DOHH2 (cell line): ENCODE data around the gene FPR2.
"Not testable (repeated sequence)": the region's sequence is repeated elsewhere in the genome, so short reads cannot be mapped to it uniquely, and the experiment has no call there.

Experiments
- H3F3A ChIP-seq: fragments of 200-600 bp; sonication (generic), shearing (Covaris generic); 2 replicates; pipeline ENCODE4 v1.6.0; 2016; ENCODE audit warnings: antibody characterized with exemption, mild to moderate bottlenecking; ENCODE audit not compliant: control insufficient read depth, insufficient read depth
- H3K27ac ChIP-seq: fragments of 200-600 bp; sonication (generic); 2 replicates; pipeline ENCODE4 v1.5.1; 2014; ENCODE audit warnings: low read depth, mild to moderate bottlenecking, low read length, moderate library complexity
- H3K27me3 ChIP-seq: fragments of 200-600 bp; sonication (generic); 2 replicates; pipeline ENCODE4 v1.6.1; 2014; ENCODE audit warnings: mild to moderate bottlenecking, low read length, mixed read lengths; ENCODE audit not compliant: control insufficient read depth
- H3K36me3 ChIP-seq: fragments of 200-600 bp; sonication (generic); 2 replicates; pipeline ENCODE4 v1.6.1; 2014; ENCODE audit warnings: mild to moderate bottlenecking, low read length, moderate library complexity, mixed read lengths; ENCODE audit not compliant: control insufficient read depth
- H3K4me1 ChIP-seq: fragments of 200-600 bp; sonication (generic); 2 replicates; pipeline ENCODE4 v1.6.1; 2014; ENCODE audit warnings: mild to moderate bottlenecking, low read length, mixed read lengths; ENCODE audit not compliant: control insufficient read depth
- H3K4me2 ChIP-seq: fragments of 200-600 bp; sonication (generic); 2 replicates; pipeline ENCODE4 v1.6.0; 2014; ENCODE audit warnings: mild to moderate bottlenecking, low read length, moderate library complexity
- H3K4me3 ChIP-seq: fragments of 200-600 bp; sonication (generic); 2 replicates; pipeline ENCODE4 v1.5.1; 2014; ENCODE audit warnings: mild to moderate bottlenecking, low read length, mixed read lengths
- H3K79me2 ChIP-seq: fragments of 200-600 bp; sonication (generic); 2 replicates; pipeline ENCODE4 v1.6.1; 2014; ENCODE audit warnings: mild to moderate bottlenecking, low read length, mixed read lengths; ENCODE audit not compliant: control insufficient read depth
- H3K9me2 ChIP-seq: fragments of 200-600 bp; sonication (generic); replicated peaks from 2 replicates; pipeline ENCODE4 v1.6.1; 2014; ENCODE audit warnings: mild to moderate bottlenecking, low read length, mixed read lengths; ENCODE audit not compliant: control insufficient read depth
- H3K9me3 ChIP-seq: fragments of 200-600 bp; sonication (generic); 2 replicates; pipeline ENCODE4 v1.6.1; 2014; ENCODE audit warnings: antibody characterized with exemption, low read length, mixed read lengths; ENCODE audit not compliant: control insufficient read depth, insufficient read depth
- H4K20me1 ChIP-seq: fragments of 200-600 bp; sonication (generic); 2 replicates; pipeline ENCODE4 v1.6.0; 2014; ENCODE audit warnings: low read depth, mild to moderate bottlenecking, antibody characterized with exemption, low read length, moderate library complexity; ENCODE audit not compliant: control insufficient read depth, insufficient read depth
- CTCF ChIP-seq: fragments of 200-600 bp; sonication (generic); IDR thresholded peaks from one replicate; pipeline ENCODE4 v1.5.1; 2014; ENCODE audit warnings: antibody characterized with exemption, mild to moderate bottlenecking, low read depth, low read length; ENCODE audit not compliant: poor library complexity, severe bottlenecking
- EZH2phosphoT487 ChIP-seq: fragments of 200-600 bp; sonication (generic); IDR thresholded peaks from 2 replicates; pipeline ENCODE4 v1.6.1; 2017; ENCODE audit warnings: borderline replicate concordance, mild to moderate bottlenecking, antibody characterized with exemption, low read length, moderate library complexity, mixed read lengths

Gene FPR2

GRCh38 chr19:51771376-51772130, 10.6 kb downstream of the FPR2 start:
- no peak for TF ChIP-seq CTCF
- TF ChIP-seq EZH2phosphoT487 = no peak
- Histone ChIP-seq H3K79me2 (no peaks in the 10 kb centered on the region), H3K4me1 (no peaks in the 10 kb centered on the region), H4K20me1 (no peaks in the 10 kb centered on the region), H3K4me2 (no peak overlapping the region), H3K9me2 (no peaks in the 10 kb centered on the region), H3K27ac (no peak overlapping the region), H3K9me3 (no peaks in the 10 kb centered on the region), H3K4me3 (no peak overlapping the region), H3K27me3 (peaks cover 5% of the 10 kb centered on the region; the same call in 1 of the 2 replicates), H3F3A (no peaks in the 10 kb centered on the region), H3K36me3 (no peaks in the 10 kb centered on the region)

GRCh38 chr19:51772977-51773376, 12.0 kb downstream of the FPR2 start:
- peaks cover 5% of the 10 kb centered on the region; the same call in 1 of the 2 replicates for H3K27me3 ChIP-seq
- no peak for TF ChIP-seq CTCF
- no peak for TF ChIP-seq EZH2phosphoT487
- H4K20me1 ChIP-seq = no peaks in the 10 kb centered on the region
- H3K9me2 ChIP-seq = no peaks in the 10 kb centered on the region
- H3K79me2 ChIP-seq = no peaks in the 10 kb centered on the region
- no peak overlapping the region for H3K27ac ChIP-seq
- H3K4me1 ChIP-seq = no peaks in the 10 kb centered on the region
- H3F3A ChIP-seq = no peaks in the 10 kb centered on the region
- no peaks in the 10 kb centered on the region for H3K36me3 ChIP-seq
- H3K4me2 ChIP-seq = no peak overlapping the region
- H3K9me3 ChIP-seq = no peaks in the 10 kb centered on the region
- no peak overlapping the region for H3K4me3 ChIP-seq

GRCh38 chr19:51776561-51776960, 15.6 kb downstream of the FPR2 start:
- not testable (repeated sequence) for H3K9me2 ChIP-seq, H3K79me2 ChIP-seq, H3K27me3 ChIP-seq, H3K36me3 ChIP-seq, H3K27ac ChIP-seq, H3K4me3 ChIP-seq, H4K20me1 ChIP-seq, H3K9me3 ChIP-seq, H3K4me1 ChIP-seq, H3F3A ChIP-seq, H3K4me2 ChIP-seq

- Histone ChIP-seq H3K4me1 (no peaks in the 10 kb centered on the region), H3K4me3 (no peak overlapping the region), H3F3A (no peaks in the 10 kb centered on the region), H3K27me3 (peaks cover 8% of the 10 kb centered on the region; the same call in 1 of the 2 replicates), H3K9me3 (no peaks in the 10 kb centered on the region), H3K36me3 (no peaks in the 10 kb centered on the region), H4K20me1 (no peaks in the 10 kb centered on the region), H3K4me2 (no peak overlapping the region), H3K79me2 (no peaks in the 10 kb centered on the region), H3K9me2 (no peaks in the 10 kb centered on the region), H3K27ac (no peak overlapping the region)
- TF ChIP-seq EZH2phosphoT487 = no peak
- TF ChIP-seq CTCF = peak; percentile 80
Observed at GRCh38 chr19:51777570-51778462, 16.8 kb downstream of the FPR2 start.
